Left cardiac atrium (tissue), 4 donors: Measurements from ENCODE around the gene MAK. TPM values are rescaled to one million over a fixed set of nuclear protein-coding genes. Genes with fewer than 3 reads are reported as not detected.
"Not testable (repeated sequence)": the region's sequence is repeated elsewhere in the genome, so short reads cannot be mapped to it uniquely, and the experiment has no call there.

Source experiments
- ATAC-seq, 2 donors: fragments of 200-7000 bp; cut with Tn5 transposase; one replicate each; pipeline ENCODE4 v1.9.1; 2020; ENCODE audit warnings: mild to moderate bottlenecking in 2 of 2, moderate library complexity in 2 of 2
- DNase-seq: peaks from one replicate; pipeline ENCODE4 v3.0.0-alpha.2; 2020
- intact Hi-C, 2 donors: fragments of 100-400 bp; cut with DNase I; formaldehyde crosslinking; loops; one replicate each; pipeline versions ENCODE4 v1.14.1 to v1.15.1; 2022 to 2023
- long read RNA-seq: library from polyadenylated mRNA; unstranded; transcript quantifications from one replicate; pipeline ENCODE4 v2.0.0, GENCODE V29; 2021
- total RNA-seq, 2 donors: library from RNA; stranded (reverse); fragmentation: NEBNext Ultra II Directional; extraction: Animal tissue kit (Norgen Biotek cat#: 25700); gene quantifications; one replicate each; pipeline ENCODE4 v1.2.1, GENCODE V29; 2021
- donor health status: DM: no; HTN: yes; CAD: no.
- donor health status: DM: no; HTN: yes; CAD: no; lungs with severe emphysema.
- donor health status: DM: yes; HTN: yes; CAD: no.
- donor health status: Dilated cardiomyopathy.

MAK gene
- under 1 TPM; 0.08 to 0.38 TPM for total RNA-seq
- long read RNA-seq, result 0 reads

DNA sequence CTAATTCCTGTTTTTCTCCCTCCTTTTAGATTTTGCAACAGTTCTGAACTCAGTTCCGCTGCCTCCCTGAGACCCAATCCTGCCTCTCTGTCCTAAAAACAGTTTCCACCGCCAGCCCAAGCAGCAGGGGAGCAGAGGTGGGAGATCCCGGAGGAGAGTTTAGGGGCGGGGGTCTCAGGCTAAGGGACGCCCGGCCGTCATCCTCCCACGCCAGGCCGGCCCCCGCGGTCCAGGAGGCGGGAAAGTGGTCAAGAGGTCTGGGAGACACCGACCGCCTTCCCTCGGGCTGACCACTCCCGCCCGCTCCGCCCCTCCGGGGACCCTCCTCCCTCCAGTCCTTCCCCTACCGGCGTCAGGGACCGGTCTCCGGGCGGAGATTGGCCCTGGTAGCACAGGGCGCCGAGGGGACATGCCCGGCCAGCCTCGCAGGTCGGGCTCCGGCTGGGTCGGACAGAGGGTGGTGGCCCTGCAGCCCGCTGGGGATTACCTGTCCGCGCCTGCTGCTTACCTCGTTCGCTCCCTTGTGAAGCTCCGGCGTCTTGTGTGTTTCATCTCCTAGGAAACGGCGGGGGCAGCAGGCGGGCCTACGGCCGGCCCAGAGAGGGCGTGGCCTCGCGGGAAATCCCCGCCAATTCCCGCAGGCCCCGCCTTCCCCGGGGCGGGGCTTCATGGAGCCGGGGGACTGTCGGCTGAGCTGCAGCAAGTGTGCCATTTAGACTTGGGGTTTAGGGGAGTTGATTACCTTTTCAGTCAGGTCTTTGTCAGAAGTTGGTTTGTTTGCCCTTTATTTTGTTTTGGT, at the start of gene MAK:
TSS of gene MAK (minus strand) at position 545 of the 799 bp plus-strand sequence. CDS start 7,891 bp downstream, outside the sequence.
- intact Hi-C loops, result no loop called here
- DNase-seq, result peak; percentile 87
- ATAC-seq, result peak; percentile 98

- DNase-seq, result peak; percentile 27
- peak; percentile 41 to 87 for ATAC-seq
- intact Hi-C loops, result no loop called here
These were observed 48.6 kb upstream of the MAK start, which contains the start of gene SYCP2L for GRCh38 chr6:10886691-10887502. TSS of gene SYCP2L (plus strand) at chr6:10887052. CDS start at chr6:10887127, 75 bp downstream.

DNA sequence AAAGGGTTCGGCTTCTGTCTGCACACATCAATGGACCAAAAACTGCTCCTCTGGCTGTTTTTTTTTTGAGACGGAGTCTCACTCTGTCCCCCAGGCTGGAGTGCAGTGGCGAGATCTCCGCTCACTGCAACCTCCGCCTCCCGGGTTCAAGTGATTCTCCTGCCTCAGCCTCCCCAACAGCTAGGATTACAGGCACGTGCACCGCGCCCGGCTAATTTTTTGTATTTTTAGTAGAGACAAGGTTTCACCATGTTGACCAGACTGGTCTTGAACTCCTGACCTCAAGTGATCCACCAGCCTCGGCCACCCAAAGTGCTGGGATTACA, 48.0 kb upstream of the MAK start:
- DNase-seq, ATAC-seq, intact Hi-C loops: not testable (repeated sequence)

- DNase-seq (no peak), ATAC-seq (no peak)
- intact Hi-C loops, result no loop called here
These were observed 46.1 kb upstream of the MAK start for GRCh38 chr6:10884245-10884972.

DNA sequence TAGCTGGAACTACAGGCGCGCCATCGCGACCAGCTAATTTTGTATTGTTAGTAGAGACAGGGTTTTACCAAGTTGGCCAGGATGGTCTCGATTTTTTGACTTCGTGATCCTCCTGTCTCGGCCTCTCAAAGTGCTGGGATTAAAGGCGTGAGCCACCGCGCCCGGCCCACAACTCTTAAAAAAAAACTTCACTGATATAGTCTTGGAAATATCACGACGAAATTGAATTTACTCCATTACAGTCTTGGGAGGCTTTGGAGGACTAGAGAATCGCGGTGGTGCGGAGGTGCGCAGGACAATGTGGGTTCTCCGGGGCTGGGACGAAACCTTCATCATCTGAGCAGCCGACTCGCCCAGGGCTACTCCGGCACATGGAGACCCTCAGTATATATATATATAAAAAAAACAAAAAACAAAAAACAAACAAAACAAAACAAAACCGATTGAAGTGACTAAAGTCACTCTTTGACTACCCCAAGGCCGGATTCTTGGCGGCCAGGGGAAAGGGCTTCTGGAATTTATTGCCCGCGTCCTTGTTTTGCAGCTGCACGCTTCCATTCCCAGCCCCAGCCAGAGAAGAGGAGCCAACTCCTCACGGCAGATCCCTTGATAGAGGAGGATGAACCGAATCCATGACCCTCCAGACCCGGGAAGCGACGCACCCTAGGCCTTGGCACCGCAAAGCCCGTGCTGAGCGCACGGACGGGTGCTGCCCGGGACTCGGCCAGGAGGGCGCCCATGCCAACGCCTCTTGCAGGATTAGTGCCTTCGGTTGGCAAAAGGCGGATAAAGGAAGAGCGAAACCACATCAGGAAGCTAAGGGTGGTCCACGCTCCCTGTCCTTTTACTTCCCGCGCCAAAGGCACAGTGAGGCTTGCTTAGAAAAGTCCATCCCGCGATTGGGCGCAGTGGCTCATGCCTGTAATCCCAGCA, 45.2 kb upstream of the MAK start:
- intact Hi-C loops, result no loop called here
- no peak for ATAC-seq

GRCh38 chr6:10882657-10883171, 44.4 kb upstream of the MAK start:
- intact Hi-C loops, result no loop called here
- ATAC-seq (no peak), DNase-seq (no peak)

More for the DNA sequence above, 45.2 kb upstream of the MAK start:
- no peak for DNase-seq

- DNase-seq, ATAC-seq, intact Hi-C loops: not testable (repeated sequence)
These were observed 43.9 kb upstream of the MAK start for GRCh38 chr6:10882253-10882630.

DNA sequence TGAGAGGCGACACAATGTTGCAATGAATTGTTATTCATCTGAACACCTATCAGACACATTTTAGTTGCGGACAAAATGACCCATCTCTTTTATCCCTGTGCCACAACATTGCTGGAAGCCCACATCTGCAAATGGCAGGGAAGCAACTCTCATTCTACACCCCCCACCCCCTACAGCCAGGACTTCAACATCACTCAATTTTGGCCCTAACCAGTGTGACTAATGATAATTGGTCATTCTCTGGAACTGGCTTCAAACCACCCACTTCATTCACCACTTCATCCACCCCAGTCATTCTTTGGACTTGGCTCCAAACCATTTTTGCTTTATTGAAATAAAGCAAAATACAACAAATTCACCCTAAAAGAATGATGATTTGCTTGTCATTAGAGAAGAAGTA, 42.0 kb upstream of the MAK start:
- intact Hi-C loops, result no loop called here
- ATAC-seq (no peak), DNase-seq (no peak)

DNA sequence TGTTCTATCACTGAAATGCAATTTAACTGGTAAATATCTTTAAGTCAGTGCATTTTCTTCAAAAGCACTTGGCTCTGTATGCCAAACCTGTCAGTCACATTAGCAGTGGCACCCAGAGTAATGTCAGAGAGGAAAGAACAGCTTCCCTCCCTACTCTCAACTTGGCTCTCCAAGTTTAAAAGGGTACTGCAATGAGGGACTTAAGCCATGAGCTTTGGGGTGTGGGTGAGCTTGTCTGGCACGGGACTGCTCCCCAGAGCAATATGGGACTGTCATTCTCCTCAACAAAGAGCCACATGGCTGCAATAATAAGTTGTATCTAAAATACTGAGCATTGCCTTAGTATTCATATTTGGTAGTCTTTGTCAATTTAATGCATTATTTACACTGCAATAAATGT, 39.5 kb upstream of the MAK start:
- ATAC-seq, result no peak
- intact Hi-C loops, result no loop called here
- DNase-seq, result no peak

DNA sequence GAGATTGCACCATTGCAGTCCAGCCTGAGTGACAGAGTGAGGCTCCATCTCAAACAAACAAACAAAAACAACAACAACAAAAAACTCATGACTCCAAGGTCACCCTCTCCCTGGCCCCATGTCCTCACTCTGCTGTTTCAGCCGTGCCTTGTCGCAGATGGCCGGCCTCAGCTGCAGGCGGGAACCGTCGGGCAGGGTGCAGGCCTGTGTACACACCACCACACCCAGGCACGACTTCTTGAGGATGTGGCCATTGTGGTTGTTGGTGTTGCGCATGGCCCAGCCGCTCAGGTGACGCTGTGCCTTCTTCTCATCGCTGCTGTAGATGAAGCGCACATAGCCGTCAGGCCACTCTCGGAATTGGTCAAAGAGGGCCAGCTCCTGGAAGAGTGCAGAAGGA, 38.7 kb upstream of the MAK start:
- no peak for ATAC-seq

GRCh38 chr6:10875026-10875425, 36.7 kb upstream of the MAK start:
- no peak for ATAC-seq
- intact Hi-C loops, result no loop called here
- no peak for DNase-seq

More for the DNA sequence above, 38.7 kb upstream of the MAK start:
- DNase-seq, result no peak
- intact Hi-C loops, result no loop called here

DNA sequence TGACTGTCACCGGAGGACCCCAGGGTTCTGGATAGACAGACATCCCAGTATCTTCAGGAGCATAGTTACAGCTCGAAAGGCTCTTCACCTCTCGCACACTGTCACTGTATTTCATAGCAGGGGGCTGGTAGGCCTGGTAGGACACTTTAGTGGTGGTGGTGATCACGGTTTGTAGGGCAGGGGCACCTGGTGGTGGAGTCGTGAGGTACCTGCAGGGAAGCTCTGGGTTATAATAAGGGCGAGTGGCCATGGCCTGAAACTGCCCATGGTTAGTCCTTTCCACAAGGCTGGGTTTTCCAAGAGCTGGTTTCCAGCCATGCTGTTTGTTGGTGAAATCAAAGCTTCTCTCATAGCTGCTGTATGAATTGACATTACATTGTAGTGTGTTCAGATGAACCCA, 35.9 kb upstream of the MAK start:
- ATAC-seq (no peak), DNase-seq (no peak)
- intact Hi-C loops, result no loop called here

DNA sequence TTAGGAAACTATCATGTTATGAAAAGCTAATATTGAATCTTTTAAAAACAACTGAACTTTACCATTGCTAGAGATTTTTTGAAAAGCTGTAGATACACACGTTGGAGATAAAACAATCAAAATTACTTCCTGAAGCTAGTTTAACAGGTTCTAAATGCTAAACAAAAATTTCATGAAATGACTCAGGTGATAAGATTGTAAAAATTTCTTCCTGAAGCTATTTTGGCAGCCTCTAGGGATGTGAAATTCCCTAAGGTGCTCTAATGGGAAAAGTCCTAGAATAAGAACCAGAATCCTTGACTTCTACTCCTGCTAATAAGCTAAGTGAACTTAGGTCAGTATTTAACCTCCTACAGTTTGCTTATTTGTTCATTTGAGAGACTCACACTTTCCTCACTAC, 35.0 kb upstream of the MAK start:
- intact Hi-C loops, result no loop called here
- DNase-seq, result no peak
- ATAC-seq, result peak in 1 of 2 donors; percentile 25

- intact Hi-C loops, result no loop called here
- DNase-seq, result no peak
- no peak for ATAC-seq
These were observed 29.6 kb upstream of the MAK start for GRCh38 chr6:10867952-10868351.

GRCh38 chr6:10866709-10867108, 28.4 kb upstream of the MAK start:
- intact Hi-C loops, result not testable (repeated sequence)

GRCh38 chr6:10863031-10863430, 24.7 kb upstream of the MAK start:
- DNase-seq, intact Hi-C loops, ATAC-seq: not testable (repeated sequence)

More at GRCh38 chr6:10866709-10867108, 28.4 kb upstream of the MAK start:
- not testable (repeated sequence) for ATAC-seq, DNase-seq

- no peak for DNase-seq
- no peak for ATAC-seq
- intact Hi-C loops, result no loop called here
These were observed 24.0 kb upstream of the MAK start for GRCh38 chr6:10862361-10862760.

DNA sequence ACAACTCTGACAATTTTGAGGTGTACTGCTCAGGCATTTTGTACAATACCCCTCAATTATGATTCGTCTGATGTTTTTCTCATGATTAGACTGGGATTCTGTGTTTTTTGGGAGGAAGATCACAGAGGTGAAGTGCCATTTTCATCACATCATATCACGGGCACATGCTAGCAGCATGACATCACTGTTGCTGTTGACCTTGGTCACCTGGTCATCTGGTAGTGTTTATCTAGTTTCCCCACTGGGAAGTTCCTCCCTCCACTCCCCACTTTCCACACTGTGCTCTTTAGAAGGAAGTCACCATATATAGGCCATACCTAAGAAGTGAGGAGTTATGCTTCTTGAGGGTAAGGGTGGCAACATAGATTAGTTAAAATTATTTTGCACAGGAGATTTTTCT, 22.7 kb upstream of the MAK start:
- DNase-seq, result no peak
- intact Hi-C loops, result no loop called here
- no peak for ATAC-seq
